Vagina (tissue), 2 donors: ENCODE data around the gene TCF4.

Experiments used
- POLR2A ChIP-seq, 2 donors: fragments of 450-650 bp; IDR thresholded peaks; one replicate each; pipeline ENCODE4 v1.6.1; 2017; ENCODE audit warnings: antibody characterized with exemption in 2 of 2, mild to moderate bottlenecking in 2 of 2, moderate library complexity in 2 of 2
- POLR2AphosphoS5 ChIP-seq, 2 donors: sonication (generic); formaldehyde crosslinking; IDR thresholded peaks; one replicate each; pipeline ENCODE4 v1.9.0; 2017; ENCODE audit warnings: antibody characterized with exemption in 2 of 2, mild to moderate bottlenecking in 2 of 2, low read depth in 1 of 2; ENCODE audit not compliant: insufficient read depth in 1 of 2
- TF ChIP-seq, protein P1 (sequence below), 3 experiments: fragments of 450-650 bp in 2 of 3; fragments of 200-600 bp in 1 of 3; sonication (generic) in 1 of 3; IDR thresholded peaks; one replicate each; pipeline ENCODE4 v1.5.1; 2017 to 2019; ENCODE audit warnings: antibody characterized with exemption in 3 of 3, mild to moderate bottlenecking in 2 of 3, moderate library complexity in 2 of 3

DNA sequence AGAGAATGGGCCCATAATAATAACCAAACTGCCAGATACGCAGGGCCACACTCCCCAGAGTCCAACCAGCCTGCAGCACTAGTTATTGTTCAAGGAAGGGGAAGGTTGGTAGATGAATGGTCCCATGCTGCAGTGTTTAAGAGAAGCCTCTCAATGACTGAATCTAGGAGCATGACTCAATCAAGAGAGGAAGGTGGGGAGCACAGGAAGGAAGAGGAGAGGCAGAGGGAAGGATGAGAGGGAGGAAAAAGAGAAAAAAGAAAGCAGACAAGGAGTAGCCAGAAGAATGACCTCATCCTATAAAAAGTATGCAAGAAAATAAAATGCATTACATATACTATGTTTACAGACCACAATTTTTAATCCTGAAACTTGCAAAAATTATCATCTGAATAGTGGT is 174.5 kb downstream of the TCF4 start:
- TF ChIP-seq, protein P1, sequence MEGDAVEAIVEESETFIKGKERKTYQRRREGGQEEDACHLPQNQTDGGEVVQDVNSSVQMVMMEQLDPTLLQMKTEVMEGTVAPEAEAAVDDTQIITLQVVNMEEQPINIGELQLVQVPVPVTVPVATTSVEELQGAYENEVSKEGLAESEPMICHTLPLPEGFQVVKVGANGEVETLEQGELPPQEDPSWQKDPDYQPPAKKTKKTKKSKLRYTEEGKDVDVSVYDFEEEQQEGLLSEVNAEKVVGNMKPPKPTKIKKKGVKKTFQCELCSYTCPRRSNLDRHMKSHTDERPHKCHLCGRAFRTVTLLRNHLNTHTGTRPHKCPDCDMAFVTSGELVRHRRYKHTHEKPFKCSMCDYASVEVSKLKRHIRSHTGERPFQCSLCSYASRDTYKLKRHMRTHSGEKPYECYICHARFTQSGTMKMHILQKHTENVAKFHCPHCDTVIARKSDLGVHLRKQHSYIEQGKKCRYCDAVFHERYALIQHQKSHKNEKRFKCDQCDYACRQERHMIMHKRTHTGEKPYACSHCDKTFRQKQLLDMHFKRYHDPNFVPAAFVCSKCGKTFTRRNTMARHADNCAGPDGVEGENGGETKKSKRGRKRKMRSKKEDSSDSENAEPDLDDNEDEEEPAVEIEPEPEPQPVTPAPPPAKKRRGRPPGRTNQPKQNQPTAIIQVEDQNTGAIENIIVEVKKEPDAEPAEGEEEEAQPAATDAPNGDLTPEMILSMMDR (IDR thresholded peaks at IDR 0.05): no peak
- TF ChIP-seq POLR2A (IDR thresholded peaks at IDR 0.05) (no peak), POLR2AphosphoS5 (IDR thresholded peaks at IDR 0.05; ENCODE audit: insufficient read depth in 1 of 2, low read depth in 1 of 2) (no peak)
